ENCODE measurements around the gene CDYL. TPM values are rescaled to one million over a fixed set of nuclear protein-coding genes. Genes with fewer than 3 reads are reported as not detected.
"Not testable (repeated sequence)": the region's sequence is repeated elsewhere in the genome, so short reads cannot be mapped to it uniquely, and the experiment has no call there.

CDYL gene
- total RNA-seq, 4 donors from 2014 or later, result 24.1 to 24.8 (median 24.5) TPM

GRCh38 chr6:4851035-4851434 is 74.8 kb downstream of the CDYL start:
- no peak overlapping the region for H3K27ac ChIP-seq
- intact Hi-C loops (cut with DNase I; ENCODE audit: low total_unique reads), result no loop called here
- H3K9me3 ChIP-seq, result no peaks in the 10 kb centered on the region
- no peak overlapping the region for H3K4me3 ChIP-seq
- H3K27me3 ChIP-seq, result no peaks in the 10 kb centered on the region
- DNase-seq (no peak), ATAC-seq (no peak)
- TF ChIP-seq POLR2A (IDR thresholded peaks at IDR 0.05) (no peak), CTCF (IDR thresholded peaks at IDR 0.05 in 4 of 5, conservative IDR thresholded peaks at IDR 0.05 in 1 of 5) (no peak)
- no peaks in the 10 kb centered on the region for H3K36me3 ChIP-seq
- peaks cover 19 to 21% of the 10 kb centered on the region in 2 donors for H3K4me1 ChIP-seq
- in situ Hi-C loops (cut with MboI; ENCODE audit: low sequenced_read_pairs in 4 of 4), result no loop called here

GRCh38 chr6:4852186-4852585 is 76.0 kb downstream of the CDYL start:
- H3K27me3 ChIP-seq; ATAC-seq; H3K36me3 ChIP-seq; in situ Hi-C loops (cut with MboI; ENCODE audit: low sequenced_read_pairs in 4 of 4); intact Hi-C loops (cut with DNase I; ENCODE audit: low total_unique reads); H3K27ac ChIP-seq; DNase-seq; H3K9me3 ChIP-seq; H3K4me3 ChIP-seq: not testable (repeated sequence)
- H3K4me1 ChIP-seq, result peaks cover 14 to 17% of the 10 kb centered on the region in 2 donors

GRCh38 chr6:4852938-4853337 is 76.7 kb downstream of the CDYL start:
- H3K9me3 ChIP-seq, result no peaks in the 10 kb centered on the region
- no peaks in the 10 kb centered on the region for H3K36me3 ChIP-seq
- intact Hi-C loops (cut with DNase I; ENCODE audit: low total_unique reads) (no loop called here), in situ Hi-C loops (cut with MboI; ENCODE audit: low sequenced_read_pairs in 4 of 4) (no loop called here)
- no peak overlapping the region for H3K27ac ChIP-seq
- TF ChIP-seq CTCF (IDR thresholded peaks at IDR 0.05 in 4 of 5, conservative IDR thresholded peaks at IDR 0.05 in 1 of 5), result no peak
- TF ChIP-seq POLR2A (IDR thresholded peaks at IDR 0.05), result no peak
- H3K4me1 ChIP-seq, result peaks cover 13 to 24% of the 10 kb centered on the region in 2 donors
- no peak overlapping the region for H3K4me3 ChIP-seq
- no peak for DNase-seq
- ATAC-seq, result no peak
- no peaks in the 10 kb centered on the region for H3K27me3 ChIP-seq

GRCh38 chr6:4853349-4853748 is 77.1 kb downstream of the CDYL start:
- intact Hi-C loops (cut with DNase I; ENCODE audit: low total_unique reads), result no loop called here
- in situ Hi-C loops (cut with MboI; ENCODE audit: low sequenced_read_pairs in 4 of 4), result no loop called here
- Histone ChIP-seq H3K36me3 (no peaks in the 10 kb centered on the region), H3K4me1 (peaks cover 9 to 24% of the 10 kb centered on the region in 2 donors), H3K27ac (no peak overlapping the region), H3K9me3 (no peaks in the 10 kb centered on the region), H3K27me3 (no peaks in the 10 kb centered on the region), H3K4me3 (no peak overlapping the region)
- no peak for ATAC-seq
- no peak for DNase-seq
- TF ChIP-seq POLR2A (IDR thresholded peaks at IDR 0.05), result no peak
- TF ChIP-seq CTCF (IDR thresholded peaks at IDR 0.05 in 4 of 5, conservative IDR thresholded peaks at IDR 0.05 in 1 of 5), result no peak

- ATAC-seq (no peak), DNase-seq (no peak)
- Histone ChIP-seq H3K27me3 (no peaks in the 10 kb centered on the region), H3K4me1 (peaks cover 4 to 20% of the 10 kb centered on the region in 2 donors), H3K4me3 (no peak overlapping the region), H3K27ac (no peak overlapping the region), H3K9me3 (no peaks in the 10 kb centered on the region), H3K36me3 (no peaks in the 10 kb centered on the region)
- intact Hi-C loops (cut with DNase I; ENCODE audit: low total_unique reads) (no loop called here), in situ Hi-C loops (cut with MboI; ENCODE audit: low sequenced_read_pairs in 4 of 4) (no loop called here)
- TF ChIP-seq CTCF (IDR thresholded peaks at IDR 0.05 in 4 of 5, conservative IDR thresholded peaks at IDR 0.05 in 1 of 5), result no peak
- TF ChIP-seq POLR2A (IDR thresholded peaks at IDR 0.05), result no peak
Observed at GRCh38 chr6:4853782-4854511, 77.7 kb downstream of the CDYL start.

Data from gastrocnemius medialis (tissue), 4 donors.